Activated naive CD8-positive, alpha-beta T cell treated with anti-CD3 and anti-CD28 coated beads for 36 hours (primary cell): ENCODE measurements around the gene CCDC81. TPM values are rescaled to one million over a fixed set of nuclear protein-coding genes. Genes with fewer than 3 reads are reported as not detected.
A peak's percentile ranks its signal among the peaks of the same experiment; 100 is the strongest.
"Not testable (repeated sequence)": the region's sequence is repeated elsewhere in the genome, so short reads cannot be mapped to it uniquely, and the experiment has no call there.

Experiments used
- DNase-seq: peaks from one replicate; pipeline ENCODE4 v3.0.0; 2021
- H3K27ac Mint-ChIP-seq: one replicate; pipeline ENCODE4 v1.8.0; 2022; ENCODE audit warnings: mild to moderate bottlenecking, moderate library complexity, mixed read lengths
- H3K27me3 Mint-ChIP-seq: one replicate; pipeline ENCODE4 v1.8.0; 2022; ENCODE audit warnings: mild to moderate bottlenecking, mixed read lengths
- H3K36me3 Mint-ChIP-seq: one replicate; pipeline ENCODE4 v1.8.0; 2021; ENCODE audit warnings: mild to moderate bottlenecking, mixed read lengths
- H3K4me1 Mint-ChIP-seq: one replicate; pipeline ENCODE4 v1.8.0; 2021; ENCODE audit warnings: mixed read lengths
- H3K4me3 Mint-ChIP-seq: one replicate; pipeline ENCODE4 v1.8.0; 2022; ENCODE audit warnings: mild to moderate bottlenecking, moderate library complexity, mixed read lengths
- H3K9me3 Mint-ChIP-seq: one replicate; pipeline ENCODE4 v1.8.0; 2022; ENCODE audit warnings: mixed read lengths
- total RNA-seq, 2 experiments: library from RNA; stranded (reverse); gene quantifications; one replicate each; pipeline ENCODE4 v1.2.3, GENCODE V29; 2021

Gene CCDC81
- total RNA-seq, 2 experiments from 2014 or later = 0.16 to 0.42 TPM

DNA sequence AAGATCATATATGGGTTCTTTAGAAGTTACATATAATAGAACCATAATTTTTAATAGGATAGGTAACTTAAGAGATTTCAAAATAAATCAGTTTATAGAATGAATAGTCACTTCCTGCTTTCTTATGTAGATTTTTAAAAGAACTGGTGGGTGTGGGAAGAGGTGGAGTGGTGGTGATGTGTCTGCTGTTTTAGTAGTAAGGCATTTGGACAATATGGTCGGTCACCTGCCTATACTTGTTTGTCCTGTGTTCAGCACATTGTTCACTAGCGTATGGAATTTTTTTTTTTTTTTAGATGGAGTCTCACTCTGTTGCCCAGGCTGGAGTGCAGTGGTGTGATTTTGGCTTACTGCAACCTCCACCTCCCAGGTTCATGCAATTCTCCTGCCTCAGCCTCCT lies 39.3 kb downstream of the CCDC81 start:
- DNase-seq = no peak
- H3K27ac Mint-ChIP-seq = no peak overlapping the region
- no peak overlapping the region for H3K4me3 Mint-ChIP-seq
- H3K9me3 Mint-ChIP-seq = no peaks in the 10 kb centered on the region
- peaks cover 8% of the 10 kb centered on the region for H3K4me1 Mint-ChIP-seq
- peaks cover 3% of the 10 kb centered on the region for H3K36me3 Mint-ChIP-seq
- no peaks in the 10 kb centered on the region for H3K27me3 Mint-ChIP-seq

DNA sequence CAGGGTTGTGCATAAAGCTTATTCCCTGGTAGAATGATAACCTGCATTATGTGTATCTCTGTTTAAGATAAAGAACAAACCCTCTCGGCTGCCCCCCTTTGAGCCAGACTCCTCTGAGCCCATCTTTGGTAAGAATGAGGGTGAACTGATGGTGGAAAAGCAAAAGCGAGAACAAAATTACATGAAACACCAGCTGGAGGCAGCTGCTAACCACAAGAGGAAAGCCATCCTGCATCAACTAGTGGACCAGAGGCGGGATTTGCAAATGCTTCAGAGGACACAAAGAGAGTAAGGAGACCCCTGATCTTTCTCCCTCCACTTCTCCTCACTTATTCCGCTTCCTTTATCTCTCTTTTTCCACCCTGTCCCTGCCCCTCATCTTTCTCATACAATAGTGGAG lies 40.3 kb downstream of the CCDC81 start:
- peaks cover 8% of the 10 kb centered on the region for H3K4me1 Mint-ChIP-seq
- H3K36me3 Mint-ChIP-seq = no peaks in the 10 kb centered on the region
- no peaks in the 10 kb centered on the region for H3K27me3 Mint-ChIP-seq

DNA sequence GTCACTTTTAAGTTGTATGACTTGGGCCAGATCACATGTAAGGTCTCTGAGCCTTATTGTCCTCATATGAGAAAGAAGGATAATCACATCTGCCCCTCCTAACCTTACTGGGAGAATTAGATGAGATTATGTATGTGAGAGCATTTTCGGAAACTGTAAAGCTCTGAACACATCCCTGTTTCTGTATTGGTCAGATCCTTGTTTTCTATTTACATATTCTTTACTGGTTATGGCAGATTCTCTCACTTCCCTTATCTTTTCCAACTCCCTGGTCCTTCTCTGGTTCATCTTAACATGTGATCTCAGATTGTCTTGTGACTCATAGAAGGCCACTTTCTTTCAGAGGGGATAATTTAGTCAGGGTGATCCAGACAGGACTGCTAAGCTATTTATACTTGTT lies 41.8 kb downstream of the CCDC81 start:
- no peak overlapping the region for H3K4me3 Mint-ChIP-seq
- no peak for DNase-seq
- no peaks in the 10 kb centered on the region for H3K36me3 Mint-ChIP-seq
- peaks cover 8% of the 10 kb centered on the region for H3K4me1 Mint-ChIP-seq
- no peak overlapping the region for H3K27ac Mint-ChIP-seq
- H3K9me3 Mint-ChIP-seq = no peaks in the 10 kb centered on the region
- H3K27me3 Mint-ChIP-seq = no peaks in the 10 kb centered on the region

More for the DNA sequence above, 40.3 kb downstream of the CCDC81 start:
- no peak for DNase-seq
- no peaks in the 10 kb centered on the region for H3K9me3 Mint-ChIP-seq
- H3K4me3 Mint-ChIP-seq = no peak overlapping the region
- H3K27ac Mint-ChIP-seq = no peak overlapping the region

DNA sequence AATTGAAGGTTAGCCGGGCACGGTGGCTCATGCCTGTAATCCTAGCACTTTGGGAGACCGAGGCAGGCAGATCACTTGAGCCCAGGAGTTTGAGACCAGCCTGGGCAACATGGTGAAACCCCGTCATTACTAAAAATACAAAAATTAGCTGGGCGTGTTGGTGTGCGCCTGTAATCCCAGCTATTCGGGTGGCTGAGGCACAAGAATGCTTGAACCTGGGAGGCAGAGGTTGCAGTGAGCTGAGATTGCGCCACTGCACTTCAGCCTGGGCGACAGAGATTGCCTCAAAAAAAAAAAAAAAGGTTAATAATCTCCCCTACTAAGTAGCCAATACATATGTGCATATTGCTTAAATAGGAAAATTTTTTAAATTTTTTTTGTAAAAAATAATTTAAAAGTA lies 42.3 kb downstream of the CCDC81 start:
- DNase-seq, H3K27ac Mint-ChIP-seq, H3K9me3 Mint-ChIP-seq, H3K4me3 Mint-ChIP-seq, H3K27me3 Mint-ChIP-seq, H3K4me1 Mint-ChIP-seq, H3K36me3 Mint-ChIP-seq: not testable (repeated sequence)

DNA sequence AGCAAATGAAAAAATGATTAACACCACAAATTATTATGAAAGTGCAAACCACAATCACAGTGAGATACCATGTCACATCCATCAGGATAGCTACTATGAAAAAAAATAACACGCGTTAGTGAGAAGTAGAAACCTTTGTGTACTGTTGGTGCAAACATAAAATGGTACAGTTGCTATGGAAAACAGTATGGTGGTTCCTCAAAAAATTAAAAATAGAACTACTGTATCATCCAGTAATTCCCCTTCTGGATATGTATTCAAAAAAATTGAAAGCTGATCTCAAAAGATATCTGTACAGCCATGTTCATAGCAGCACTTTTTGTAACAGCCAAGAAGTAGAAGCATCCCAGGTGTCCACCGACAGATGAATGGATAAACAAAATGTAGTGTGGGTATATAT lies 43.4 kb downstream of the CCDC81 start:
- H3K36me3 Mint-ChIP-seq = no peaks in the 10 kb centered on the region
- H3K4me3 Mint-ChIP-seq = no peak overlapping the region
- no peaks in the 10 kb centered on the region for H3K27me3 Mint-ChIP-seq
- peaks cover 8% of the 10 kb centered on the region for H3K4me1 Mint-ChIP-seq
- no peak overlapping the region for H3K27ac Mint-ChIP-seq
- no peak for DNase-seq
- H3K9me3 Mint-ChIP-seq = no peaks in the 10 kb centered on the region

DNA sequence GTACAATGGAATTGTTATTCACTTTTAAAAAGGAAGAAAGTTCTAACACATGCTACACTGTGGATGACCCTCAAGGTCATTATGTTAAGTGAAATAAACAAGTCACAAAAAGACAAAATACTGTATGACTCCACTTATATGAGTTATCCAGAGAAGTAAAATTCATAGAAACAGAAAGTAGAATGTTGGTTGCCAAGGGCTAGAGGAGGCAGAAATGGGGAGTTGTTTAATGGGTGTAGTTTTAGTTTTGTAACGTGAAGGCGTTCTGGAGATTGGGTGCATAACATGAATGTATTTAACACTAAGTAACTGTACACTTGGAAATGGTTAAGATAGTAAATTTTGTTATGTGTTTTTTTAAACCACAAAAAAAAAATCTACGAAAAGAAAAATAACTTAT lies 43.8 kb downstream of the CCDC81 start:
- Mint-ChIP-seq H3K27me3 (no peaks in the 10 kb centered on the region), H3K4me1 (peaks cover 8% of the 10 kb centered on the region), H3K27ac (no peak overlapping the region), H3K4me3 (no peak overlapping the region), H3K9me3 (no peaks in the 10 kb centered on the region), H3K36me3 (no peaks in the 10 kb centered on the region)
- DNase-seq = no peak

DNA sequence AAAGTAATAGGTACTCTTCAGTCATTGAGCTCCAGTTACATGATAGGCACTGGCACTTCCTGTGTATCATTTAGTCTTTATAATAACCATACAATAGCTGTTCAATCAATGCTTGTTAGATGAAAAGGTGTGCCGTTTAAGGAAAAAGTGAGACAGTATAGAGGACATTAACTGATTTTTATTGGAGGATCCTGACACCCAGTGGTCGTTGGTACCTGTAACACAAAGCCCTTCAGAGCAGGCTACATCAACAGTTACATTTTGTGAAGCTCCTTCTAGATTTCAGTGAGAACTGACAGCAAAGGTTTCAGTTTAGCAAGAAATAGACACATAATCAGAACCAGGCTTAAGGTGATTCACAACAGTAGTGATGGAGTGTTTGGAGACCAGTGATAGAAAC lies 44.2 kb downstream of the CCDC81 start:
- Mint-ChIP-seq H3K4me1 (peaks cover 8% of the 10 kb centered on the region), H3K27ac (no peak overlapping the region), H3K27me3 (no peaks in the 10 kb centered on the region), H3K4me3 (no peak overlapping the region), H3K36me3 (no peaks in the 10 kb centered on the region), H3K9me3 (no peaks in the 10 kb centered on the region)
- DNase-seq = no peak

DNA sequence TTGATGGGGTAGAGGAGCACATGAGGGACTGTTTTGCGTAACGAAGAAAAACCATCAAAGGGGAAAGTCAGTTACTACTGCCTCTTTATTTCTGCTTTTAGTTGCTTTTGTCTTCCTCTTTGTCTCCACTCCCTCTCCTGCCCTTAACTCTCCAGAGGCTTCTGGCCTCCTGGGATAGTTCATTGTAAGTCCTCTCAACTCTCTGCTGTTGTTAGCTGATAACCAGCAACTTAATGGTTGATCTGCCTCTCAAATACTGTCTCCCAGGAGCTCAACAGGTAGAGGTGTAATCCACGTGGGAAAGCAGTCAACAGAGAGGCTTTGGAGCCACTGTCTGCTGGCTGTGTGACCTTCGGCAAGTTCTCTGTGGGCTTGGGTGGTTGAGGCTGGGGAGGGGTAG lies 47.3 kb downstream of the CCDC81 start:
- Mint-ChIP-seq H3K36me3 (no peaks in the 10 kb centered on the region), H3K4me1 (peaks cover 8% of the 10 kb centered on the region)

DNA sequence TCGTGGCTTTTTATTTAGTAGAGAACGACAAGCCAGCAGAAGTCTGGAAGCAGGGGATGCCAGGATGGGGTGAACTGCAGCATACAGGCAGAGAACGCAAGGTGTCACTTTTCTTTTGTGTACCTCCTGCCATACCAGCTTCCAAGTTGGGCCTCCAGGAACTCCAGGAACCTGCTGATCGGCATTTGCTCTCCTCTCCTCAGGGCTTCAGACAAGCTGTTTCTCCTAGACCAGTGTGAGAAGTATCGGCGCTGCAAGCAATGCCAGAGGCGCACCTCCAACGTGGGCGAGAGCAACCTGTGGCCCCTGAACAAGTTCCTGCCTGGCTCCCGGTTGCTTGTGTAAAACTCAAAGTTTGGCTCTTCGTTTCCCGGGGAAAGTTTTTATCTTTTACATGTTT lies 47.7 kb downstream of the CCDC81 start:
- no peak for DNase-seq
- Mint-ChIP-seq H3K36me3 (peaks cover 2% of the 10 kb centered on the region), H3K27ac (no peak overlapping the region), H3K4me3 (no peak overlapping the region), H3K4me1 (peaks cover 8% of the 10 kb centered on the region), H3K9me3 (peaks cover 16% of the 10 kb centered on the region), H3K27me3 (no peaks in the 10 kb centered on the region)

More for the DNA sequence above, 47.3 kb downstream of the CCDC81 start:
- Mint-ChIP-seq H3K27me3 (no peaks in the 10 kb centered on the region), H3K27ac (no peak overlapping the region), H3K4me3 (no peak overlapping the region), H3K9me3 (peaks cover 13% of the 10 kb centered on the region)
- DNase-seq = no peak

DNA sequence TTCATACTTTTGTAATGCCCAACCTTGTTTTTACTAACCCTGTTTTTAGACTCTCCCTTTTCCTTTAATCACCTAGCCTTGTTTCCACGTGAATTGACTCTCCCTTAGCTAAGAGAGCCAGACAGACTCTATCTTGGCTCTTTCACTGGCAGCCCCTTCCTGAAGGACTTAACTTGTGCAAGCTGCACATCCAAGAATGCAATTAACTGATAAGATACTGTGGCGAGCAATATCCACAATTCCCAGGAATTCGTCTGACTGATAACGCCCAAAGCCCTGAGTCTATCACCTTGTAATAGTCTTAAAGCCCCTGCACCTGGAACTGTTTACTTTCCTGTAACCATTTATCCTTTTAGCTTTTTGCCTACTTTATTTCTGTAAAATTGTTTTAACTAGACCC lies 48.8 kb downstream of the CCDC81 start:
- not testable (repeated sequence) for H3K4me1 Mint-ChIP-seq, DNase-seq, H3K4me3 Mint-ChIP-seq, H3K36me3 Mint-ChIP-seq, H3K27me3 Mint-ChIP-seq, H3K27ac Mint-ChIP-seq
- peaks cover 20% of the 10 kb centered on the region for H3K9me3 Mint-ChIP-seq

DNA sequence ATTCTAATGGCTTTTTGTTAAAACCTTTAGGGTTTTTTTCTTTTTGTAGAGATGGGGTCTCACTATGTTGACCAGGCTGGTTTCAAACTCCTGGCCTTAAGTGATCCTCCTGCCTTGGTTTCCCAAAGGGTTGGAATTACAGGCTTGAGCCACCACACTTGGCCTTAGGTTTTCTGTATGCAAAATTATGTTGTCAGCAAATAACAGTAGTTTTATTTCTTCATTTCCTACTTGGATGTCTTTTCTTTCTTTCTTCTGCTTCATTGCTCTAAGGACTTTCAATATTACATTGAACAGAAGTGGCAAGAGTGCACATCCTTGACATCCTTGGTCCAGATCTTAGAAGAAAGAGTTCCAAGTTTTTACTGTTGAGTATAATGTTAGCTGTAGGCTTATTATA lies 52.8 kb downstream of the CCDC81 start:
- Mint-ChIP-seq H3K9me3 (peaks cover 22% of the 10 kb centered on the region), H3K4me1 (no peaks in the 10 kb centered on the region), H3K36me3 (peaks cover 12% of the 10 kb centered on the region), H3K4me3 (no peak overlapping the region), H3K27me3 (no peaks in the 10 kb centered on the region), H3K27ac (no peak overlapping the region)
- no peak for DNase-seq

DNA sequence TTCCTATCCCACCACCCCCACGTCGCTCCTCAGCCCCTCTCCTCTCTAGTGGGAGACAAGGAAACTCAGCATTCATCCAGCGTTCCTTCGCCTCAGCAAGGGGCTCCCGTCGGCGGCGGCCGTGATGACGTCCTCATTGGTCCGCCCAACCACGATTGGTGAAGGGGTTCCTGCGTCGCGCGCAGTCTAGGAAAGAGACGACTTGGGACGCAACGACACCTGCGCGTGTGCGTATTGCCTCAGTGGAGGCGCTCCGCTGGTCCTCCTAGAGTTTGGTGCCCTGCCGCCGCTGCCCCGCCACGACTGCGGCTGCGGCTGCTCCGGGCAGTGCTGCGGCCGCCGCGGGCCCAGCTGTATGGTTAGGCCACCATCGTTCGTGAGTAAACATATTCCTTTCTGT lies 56.6 kb downstream of the CCDC81 start:
- peaks cover 18% of the 10 kb centered on the region for H3K9me3 Mint-ChIP-seq
- H3K36me3 Mint-ChIP-seq = peaks cover 22% of the 10 kb centered on the region
- H3K27ac Mint-ChIP-seq = peak overlapping the region; percentile 46
- H3K4me3 Mint-ChIP-seq = peak overlapping the region; percentile 72
- H3K4me1 Mint-ChIP-seq = no peaks in the 10 kb centered on the region
- DNase-seq = no peak
- H3K27me3 Mint-ChIP-seq = no peaks in the 10 kb centered on the region

DNA sequence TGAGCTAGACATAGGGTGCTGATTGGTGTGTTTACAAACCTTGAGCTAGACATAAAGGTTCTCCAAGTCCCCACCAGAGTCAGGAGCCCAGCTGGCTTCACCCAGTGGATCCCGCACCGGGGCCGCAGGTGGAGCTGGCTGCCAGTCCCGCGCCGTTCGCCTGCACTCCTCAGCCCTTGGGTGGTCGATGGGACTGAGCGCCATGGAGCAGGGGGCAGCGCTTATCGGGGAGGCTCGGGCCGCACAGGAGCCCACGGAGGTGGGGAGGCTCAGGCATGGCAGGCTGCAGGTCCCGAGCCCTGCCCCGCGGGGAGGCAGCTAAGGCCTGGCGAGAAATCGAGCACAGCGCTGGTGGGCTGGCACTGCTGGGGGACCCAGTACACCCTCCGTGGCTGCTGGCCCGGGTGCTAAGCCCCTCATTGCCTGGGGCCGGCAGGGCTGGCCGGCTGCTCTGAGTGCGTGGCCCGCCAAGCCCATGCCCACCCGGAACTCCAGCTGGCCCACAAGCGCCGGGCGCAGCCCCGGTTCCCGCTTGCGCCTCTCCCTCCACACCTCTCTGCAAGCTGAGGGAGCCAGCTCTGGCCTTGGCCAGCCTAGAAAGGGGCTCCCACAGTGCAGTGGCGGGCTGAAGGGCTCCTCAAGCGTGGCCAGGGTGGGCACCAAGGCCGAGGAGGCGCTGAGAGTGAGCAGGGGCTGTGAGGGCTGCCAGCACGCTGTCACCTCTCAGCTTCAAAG lies 58.8 kb downstream of the CCDC81 start:
- H3K27me3 Mint-ChIP-seq, H3K4me1 Mint-ChIP-seq, H3K4me3 Mint-ChIP-seq, H3K9me3 Mint-ChIP-seq, DNase-seq, H3K27ac Mint-ChIP-seq: not testable (repeated sequence)
- H3K36me3 Mint-ChIP-seq = peaks cover 23% of the 10 kb centered on the region

DNA sequence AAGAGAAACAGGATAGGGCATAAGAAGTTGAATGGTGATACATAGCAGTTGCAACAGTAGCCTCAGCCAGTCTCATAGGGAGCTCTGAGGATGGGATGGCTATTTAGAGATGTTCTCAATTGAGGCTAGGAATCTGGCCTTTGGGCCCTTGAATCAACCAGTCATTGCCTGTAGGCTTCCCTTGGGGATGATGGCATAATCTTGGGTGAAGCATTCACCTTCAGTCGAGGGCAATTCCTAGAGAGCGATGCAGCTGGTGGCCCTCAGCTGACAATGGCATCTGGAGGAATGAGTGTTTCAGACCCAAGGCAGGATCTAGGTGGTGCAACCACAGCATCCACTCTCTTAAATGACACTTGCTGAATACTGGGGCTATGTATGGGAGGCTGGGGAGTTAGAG lies 61.0 kb downstream of the CCDC81 start:
- Mint-ChIP-seq H3K4me3 (no peak overlapping the region), H3K27me3 (no peaks in the 10 kb centered on the region), H3K36me3 (peaks cover 21% of the 10 kb centered on the region), H3K9me3 (peaks cover 3% of the 10 kb centered on the region), H3K27ac (no peak overlapping the region), H3K4me1 (peaks cover 7% of the 10 kb centered on the region)
- DNase-seq = no peak

DNA sequence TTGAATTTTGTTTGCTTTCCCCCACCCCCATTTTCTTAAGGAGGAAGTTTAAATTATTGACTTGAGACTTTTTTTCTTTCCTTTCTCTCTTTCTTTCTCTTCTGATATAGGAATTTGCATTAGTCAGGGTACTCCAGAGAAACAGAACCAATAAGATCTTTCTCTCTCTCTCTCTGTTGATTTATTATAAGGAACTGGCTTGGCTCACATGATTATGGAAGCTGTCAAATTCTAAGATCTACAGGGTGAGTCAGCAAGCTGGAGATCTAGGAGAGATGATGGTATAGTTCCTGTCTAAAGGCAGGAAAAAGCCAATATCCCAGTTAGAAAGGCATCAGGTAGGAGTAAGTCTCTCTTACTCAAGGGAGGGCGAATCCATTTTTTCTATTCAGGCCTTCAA lies 64.0 kb downstream of the CCDC81 start:
- Mint-ChIP-seq H3K4me3 (no peak overlapping the region), H3K36me3 (peaks cover 21% of the 10 kb centered on the region), H3K27me3 (no peaks in the 10 kb centered on the region), H3K4me1 (peaks cover 29% of the 10 kb centered on the region), H3K27ac (no peak overlapping the region), H3K9me3 (peaks cover 1% of the 10 kb centered on the region)
- DNase-seq = no peak

DNA sequence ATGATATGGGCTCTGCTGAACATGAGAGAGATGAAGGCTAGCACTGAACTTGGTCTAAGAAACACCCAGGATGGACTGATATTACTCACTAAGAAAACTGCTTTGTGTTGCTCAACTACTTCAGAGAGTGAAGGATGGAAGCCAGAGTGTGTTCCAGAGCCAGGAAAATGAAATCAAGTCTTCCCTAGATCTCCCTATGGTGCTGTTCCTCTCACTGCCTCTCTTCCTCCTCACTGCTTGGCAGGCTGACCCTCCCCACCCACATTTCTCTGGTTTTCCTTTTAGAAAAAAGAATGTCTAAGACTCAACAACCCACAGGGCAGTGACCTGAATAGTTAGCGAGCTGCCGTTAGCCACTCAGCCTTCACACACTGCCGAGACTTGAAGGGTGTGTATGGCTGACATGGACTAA lies 65.6 kb downstream of the CCDC81 start:
- no peak for DNase-seq
- H3K36me3 Mint-ChIP-seq = peaks cover 28% of the 10 kb centered on the region
- peak overlapping the region; percentile 67 for H3K27ac Mint-ChIP-seq
- H3K4me3 Mint-ChIP-seq = no peak overlapping the region
- no peaks in the 10 kb centered on the region for H3K9me3 Mint-ChIP-seq
- peaks cover 45% of the 10 kb centered on the region for H3K4me1 Mint-ChIP-seq
- H3K27me3 Mint-ChIP-seq = no peaks in the 10 kb centered on the region
